SK-N-SH (cell line): ENCODE measurements around the gene PHLPP1. TPM values are rescaled to one million over a fixed set of nuclear protein-coding genes. Genes with fewer than 3 reads are reported as not detected.

Experiments used
- CTCF ChIA-PET: fragments of 300-600, 350-600 bp; formaldehyde crosslinking; extraction: SDS; loops from one replicate; lab custom pipeline; 2021; lab: Yijun Ruan, JAX
- POLR2A ChIA-PET: fragments of 350-600 bp; sonication (Branson Sonifier 250); formaldehyde crosslinking; extraction: SDS; loops from one replicate; lab custom pipeline; 2020; ENCODE audit warnings: antibody characterized with exemption, inconsistent platforms; lab: Yijun Ruan, JAX
- DNase-seq: peaks from one replicate; pipeline ENCODE4 v3.0.0; 2012
- H2AFZ ChIP-seq: fragments of 200-600 bp; sonication (generic); 2 replicates; pipeline ENCODE4 v1.8.1; 2016; ENCODE audit warnings: antibody characterized with exemption, mild to moderate bottlenecking, low read depth
- H3F3A ChIP-seq: fragments of 200-600 bp; sonication (generic); replicated peaks from 2 replicates; pipeline ENCODE3; 2016; ENCODE audit warnings: antibody characterized with exemption, mild to moderate bottlenecking; ENCODE audit not compliant: insufficient read depth
- H3K27ac ChIP-seq, 2 experiments: fragments of 200-500 bp in 1 of 2; fragments of 200-600 bp in 1 of 2; sonication (Bioruptor generic) in 1 of 2; sonication (generic), shearing (Covaris generic) in 1 of 2; 2 replicates each; pipeline versions ENCODE4 v1.5.1 to v1.6.1; 2014 to 2016; ENCODE audit warnings: low read depth in 2 of 2, inconsistent platforms in 1 of 2, low read length in 1 of 2, mild to moderate bottlenecking in 1 of 2, mixed read lengths in 1 of 2
- H3K27me3 ChIP-seq: fragments of 200-600 bp; sonication (generic), shearing (Covaris generic); 2 replicates; pipeline ENCODE4 v1.6.1; 2016; ENCODE audit warnings: mixed run types; ENCODE audit not compliant: insufficient read depth
- H3K36me3 ChIP-seq, 2 experiments: fragments of 200-500 bp in 1 of 2; fragments of 200-600 bp in 1 of 2; sonication (Bioruptor generic) in 1 of 2; sonication (generic) in 1 of 2; replicated peaks in 1 of 2; 2 replicates each; pipeline versions ENCODE3 to v1.5.1; 2014 to 2016; ENCODE audit warnings: low read length in 1 of 2, mild to moderate bottlenecking in 1 of 2; ENCODE audit not compliant: insufficient read depth in 2 of 2, control insufficient read depth in 1 of 2
- H3K4me1 ChIP-seq, 2 experiments: fragments of 200-500 bp in 1 of 2; fragments of 200-600 bp in 1 of 2; sonication (Bioruptor generic) in 1 of 2; sonication (generic), shearing (Covaris generic) in 1 of 2; 2 replicates each; pipeline versions ENCODE4 v1.5.1 to v1.6.1; 2014 to 2016; ENCODE audit warnings: low read depth in 1 of 2, low read length in 1 of 2, mixed run types in 1 of 2; ENCODE audit not compliant: insufficient read depth in 2 of 2, control insufficient read depth in 1 of 2
- H3K4me2 ChIP-seq: fragments of 200-600 bp; sonication (generic), shearing (Covaris generic); 2 replicates; pipeline ENCODE4 v1.6.1; 2017; ENCODE audit warnings: mixed run types
- H3K4me3 ChIP-seq, 2 experiments: fragments of 200-500 bp in 1 of 2; fragments of 200-600 bp in 1 of 2; sonication (Bioruptor generic) in 1 of 2; sonication (generic), shearing (Covaris generic) in 1 of 2; 2 replicates each; pipeline versions ENCODE4 v1.5.1 to v1.8.1; 2014 to 2016; ENCODE audit warnings: low read depth in 2 of 2, inconsistent platforms in 1 of 2, low read length in 1 of 2, mild to moderate bottlenecking in 1 of 2, mixed read lengths in 1 of 2, moderate library complexity in 1 of 2
- H3K79me2 ChIP-seq: fragments of 200-600 bp; sonication (generic); 2 replicates; pipeline ENCODE4 v1.8.1; 2017; ENCODE audit warnings: mild to moderate bottlenecking; ENCODE audit not compliant: insufficient read depth
- H3K9ac ChIP-seq: fragments of 200-600 bp; sonication (generic); 2 replicates; pipeline ENCODE4 v1.6.1; 2017; ENCODE audit warnings: mixed run types
- H3K9me2 ChIP-seq: fragments of 200-600 bp; sonication (generic); 2 replicates; pipeline ENCODE4 v1.6.1; 2017; ENCODE audit warnings: mixed run types
- H3K9me3 ChIP-seq: fragments of 200-600 bp; sonication (generic); 2 replicates; pipeline ENCODE4 v1.6.1; 2017; ENCODE audit warnings: mixed run types, mild to moderate bottlenecking, moderate library complexity
- H4K20me1 ChIP-seq: fragments of 200-600 bp; sonication (generic); 2 replicates; pipeline ENCODE4 v1.6.1; 2017; ENCODE audit warnings: mild to moderate bottlenecking, mixed run types; ENCODE audit not compliant: insufficient read depth
- EP300 ChIP-seq, 2 experiments: IDR thresholded peaks; 2 replicates each; pipeline versions ENCODE4 v1.4.0 to v1.6.1; 2012; ENCODE audit warnings: borderline replicate concordance in 1 of 2, low read depth in 1 of 2, low read length in 1 of 2
- FOXM1 ChIP-seq: IDR thresholded peaks from 2 replicates; pipeline ENCODE4 v1.4.0; 2012; ENCODE audit warnings: low read depth, mild to moderate bottlenecking
- GABPA ChIP-seq: IDR thresholded peaks from 2 replicates; pipeline ENCODE4 v1.4.0; 2012; ENCODE audit warnings: low read depth, mild to moderate bottlenecking
- GATA2 ChIP-seq: sonication (generic); formaldehyde crosslinking; IDR thresholded peaks from 2 replicates; pipeline ENCODE4 v1.5.0; 2020; ENCODE audit warnings: mild to moderate bottlenecking, missing genetic modification reagents
- MAX ChIP-seq: IDR thresholded peaks from 2 replicates; pipeline ENCODE4 v1.4.0; 2012; ENCODE audit warnings: low read depth
- MXI1 ChIP-seq: IDR thresholded peaks from 2 replicates; pipeline ENCODE4 v1.6.1; 2012; ENCODE audit warnings: mild to moderate bottlenecking, low read depth, low read length, improper control_type of control experiment
- PBX3 ChIP-seq: IDR thresholded peaks from 2 replicates; pipeline ENCODE4; 2012
- POLR2AphosphoS5 ChIP-seq: IDR thresholded peaks from 2 replicates; pipeline ENCODE4 v1.6.1; 2012; ENCODE audit warnings: low read depth, low read length
- RAD21 ChIP-seq: IDR thresholded peaks from 2 replicates; pipeline ENCODE4 v1.6.1; 2012; ENCODE audit warnings: mild to moderate bottlenecking, low read length
- RXRA ChIP-seq: IDR thresholded peaks from 2 replicates; pipeline ENCODE4 v1.4.0; 2012; ENCODE audit warnings: low read depth, mild to moderate bottlenecking, borderline replicate concordance
- USF1 ChIP-seq: IDR thresholded peaks from 2 replicates; pipeline ENCODE4 v1.4.0; 2012; ENCODE audit warnings: low read depth, borderline replicate concordance
- USF2 ChIP-seq: fragments of 150-350 bp; IDR thresholded peaks from 2 replicates; pipeline ENCODE4 v1.6.1; 2017; ENCODE audit warnings: antibody characterized with exemption, low read length, low read depth, borderline replicate concordance
- WGBS: methylation state at CpG from one replicate; pipeline ENCODE4 v1.1.6; 2017; ENCODE audit warnings: low lambda C conversion rate; 5-methylcytosine and 5-hydroxymethylcytosine counted together
- polyA plus RNA-seq, 3 experiments: library from polyadenylated mRNA; depleted of rRNA; stranded (reverse); fragments of >200 nt; gene quantifications; 2 replicates each; pipeline ENCODE4 v1.2.3, GENCODE V29; 2012

PHLPP1 gene
- polyA plus RNA-seq, 1 of the 3 experiments (the other 2 are of a cell fraction), result 4.6 TPM

- Histone ChIP-seq H3K9ac (no peak overlapping the region), H3K79me2 (no peaks in the 10 kb centered on the region), H3K27me3 (no peaks in the 10 kb centered on the region), H3K36me3 (peaks cover 0 to 7% of the 10 kb centered on the region in 2 experiments), H3K27ac (no peak overlapping the region), H2AFZ (no peak overlapping the region), H3K4me3 (no peak overlapping the region), H4K20me1 (no peaks in the 10 kb centered on the region), H3F3A (no peaks in the 10 kb centered on the region), H3K4me2 (no peak overlapping the region), H3K9me3 (no peaks in the 10 kb centered on the region), H3K9me2 (no peaks in the 10 kb centered on the region), H3K4me1 (peaks cover 0 to 5% of the 10 kb centered on the region in 2 experiments; a peak in 1 of 4 replicates)
- 90% methylated on average over 3 of the region's 3 CpGs for WGBS
- ChIA-PET CTCF (no interaction called here), POLR2A (no interaction called here)
- DNase-seq, result no peak
- TF ChIP-seq RAD21 (no peak), MAX (no peak), EP300 (IDR thresholded peaks at IDR 0.05; ENCODE audit: borderline replicate concordance in 1 of 2, low read depth in 1 of 2, low read length in 1 of 2) (no peak), POLR2AphosphoS5 (no peak), RXRA (no peak), GABPA (no peak), GATA2 (CRISPR knock-in tag) (no peak), FOXM1 (no peak), USF2 (no peak), MXI1 (no peak), PBX3 (no peak)
Measured at GRCh38 chr18:62828091-62828640, 112.8 kb downstream of the PHLPP1 start.

- peaks cover 0 to 5% of the 10 kb centered on the region in 2 experiments; a peak in 2 of 4 replicates for H3K4me1 ChIP-seq
- DNase-seq, result no peak
- H3K36me3 ChIP-seq, result peaks cover 0 to 7% of the 10 kb centered on the region in 2 experiments
- H2AFZ ChIP-seq, result no peak overlapping the region
- H3F3A ChIP-seq, result no peaks in the 10 kb centered on the region
- no peak overlapping the region for H3K4me2 ChIP-seq
- no peak overlapping the region for H3K4me3 ChIP-seq
- H3K9me2 ChIP-seq, result no peaks in the 10 kb centered on the region
- no peaks in the 10 kb centered on the region for H4K20me1 ChIP-seq
- TF ChIP-seq RAD21 (no peak), USF1 (no peak)
- CTCF ChIA-PET, result no interaction called here
- no peaks in the 10 kb centered on the region for H3K9me3 ChIP-seq
- no peak overlapping the region for H3K27ac ChIP-seq
- 85% methylated on average over 1 of the region's 1 CpG for WGBS
- H3K9ac ChIP-seq, result no peak overlapping the region
- POLR2A ChIA-PET, result no interaction called here
- H3K79me2 ChIP-seq, result no peaks in the 10 kb centered on the region
- H3K27me3 ChIP-seq, result no peaks in the 10 kb centered on the region
Measured at GRCh38 chr18:62828852-62829251, 113.5 kb downstream of the PHLPP1 start.
